ENCODE results near the gene C10orf105.

GRCh38 chr10:71696628-71697326 is 22.8 kb downstream of the C10orf105 start:
- TF ChIP-seq EZH2 (IDR thresholded peaks at IDR 0.05) (no peak), POLR2AphosphoS5 (IDR thresholded peaks at IDR 0.05; ENCODE audit: borderline replicate concordance, low read depth, low read length) (no peak)

Measured in SK-N-MC (cell line).